ENCODE data around the gene STRAP.
"Not testable (repeated sequence)": the region's sequence is repeated elsewhere in the genome, so short reads cannot be mapped to it uniquely, and the experiment has no call there.

The STRAP gene

DNA sequence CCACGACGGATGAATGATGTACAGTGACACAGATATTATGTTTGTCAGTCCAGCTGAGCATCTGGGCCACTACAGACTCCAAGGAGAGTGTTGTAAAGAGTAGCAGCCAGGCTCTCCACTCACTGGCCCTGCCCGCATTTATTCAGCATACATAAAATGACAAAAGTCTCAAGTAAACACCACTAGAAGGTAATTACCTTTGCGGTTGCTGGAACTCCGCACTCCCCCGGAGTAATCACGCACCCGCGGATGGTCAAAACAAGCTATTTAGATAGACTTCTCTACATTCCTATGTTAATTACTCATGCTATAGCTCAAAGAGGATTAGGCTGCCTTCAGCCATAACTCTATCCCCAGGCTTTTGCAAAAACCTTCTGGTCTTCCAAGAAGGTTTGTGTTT is 18.8 kb upstream of the STRAP start:
- TF ChIP-seq, protein P1, sequence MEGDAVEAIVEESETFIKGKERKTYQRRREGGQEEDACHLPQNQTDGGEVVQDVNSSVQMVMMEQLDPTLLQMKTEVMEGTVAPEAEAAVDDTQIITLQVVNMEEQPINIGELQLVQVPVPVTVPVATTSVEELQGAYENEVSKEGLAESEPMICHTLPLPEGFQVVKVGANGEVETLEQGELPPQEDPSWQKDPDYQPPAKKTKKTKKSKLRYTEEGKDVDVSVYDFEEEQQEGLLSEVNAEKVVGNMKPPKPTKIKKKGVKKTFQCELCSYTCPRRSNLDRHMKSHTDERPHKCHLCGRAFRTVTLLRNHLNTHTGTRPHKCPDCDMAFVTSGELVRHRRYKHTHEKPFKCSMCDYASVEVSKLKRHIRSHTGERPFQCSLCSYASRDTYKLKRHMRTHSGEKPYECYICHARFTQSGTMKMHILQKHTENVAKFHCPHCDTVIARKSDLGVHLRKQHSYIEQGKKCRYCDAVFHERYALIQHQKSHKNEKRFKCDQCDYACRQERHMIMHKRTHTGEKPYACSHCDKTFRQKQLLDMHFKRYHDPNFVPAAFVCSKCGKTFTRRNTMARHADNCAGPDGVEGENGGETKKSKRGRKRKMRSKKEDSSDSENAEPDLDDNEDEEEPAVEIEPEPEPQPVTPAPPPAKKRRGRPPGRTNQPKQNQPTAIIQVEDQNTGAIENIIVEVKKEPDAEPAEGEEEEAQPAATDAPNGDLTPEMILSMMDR (IDR thresholded peaks at IDR 0.05; ENCODE audit: low read depth, low read length, missing control alignments) = no peak
- DNase-seq (ENCODE audit: extremely low read depth, low read depth) = no peak

DNA sequence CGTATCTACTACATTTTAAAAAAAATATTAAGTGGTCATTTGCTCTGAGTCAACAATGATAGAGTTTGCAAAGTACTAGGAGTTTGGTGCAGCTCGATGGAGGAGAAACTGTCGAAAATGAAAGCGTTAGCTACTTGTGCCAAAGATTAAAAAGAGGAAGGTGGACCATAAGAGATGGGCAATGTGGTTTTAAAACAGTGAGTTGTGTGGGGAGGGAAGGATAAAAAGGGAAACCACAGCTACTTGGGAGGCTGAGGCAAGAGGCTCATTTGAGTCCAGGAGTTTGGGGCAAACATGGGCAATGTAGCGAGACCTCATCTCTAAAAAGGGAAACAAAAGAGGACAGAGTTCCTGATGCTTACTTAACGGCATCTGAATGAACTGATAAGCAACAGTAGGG is 18.2 kb upstream of the STRAP start:
- DNase-seq (ENCODE audit: extremely low read depth, low read depth) = no peak
- H3K4me3 ChIP-seq (replicated peaks; ENCODE audit: low read depth, low read length) = no peak overlapping the region
- TF ChIP-seq, protein P1 (IDR thresholded peaks at IDR 0.05; ENCODE audit: low read depth, low read length, missing control alignments) = no peak

More for the DNA sequence above, 18.8 kb upstream of the STRAP start:
- no peak overlapping the region for H3K4me3 ChIP-seq (replicated peaks; ENCODE audit: low read depth, low read length)

DNA sequence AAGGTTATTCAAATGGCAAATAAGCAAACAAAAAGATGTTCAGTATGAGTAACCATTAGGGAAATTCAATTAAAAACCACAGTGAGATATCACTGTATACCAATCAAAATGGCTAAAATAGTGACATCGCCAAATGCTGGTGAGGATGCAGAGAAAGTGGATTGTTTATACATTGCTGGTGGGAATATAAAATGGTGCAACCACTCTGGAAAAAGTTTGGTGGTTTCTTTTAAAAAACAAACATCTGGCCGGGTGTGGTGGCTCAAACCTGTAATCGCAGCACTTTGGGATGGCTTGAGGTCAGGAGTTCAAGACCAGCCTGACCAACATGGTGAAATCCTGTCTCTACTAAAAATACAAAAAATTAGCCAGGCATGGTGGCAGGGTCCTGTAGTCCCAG is 14.0 kb upstream of the STRAP start:
- H3K4me3 ChIP-seq (replicated peaks; ENCODE audit: low read depth, low read length) = no peak overlapping the region
- DNase-seq (ENCODE audit: extremely low read depth, low read depth) = no peak
- TF ChIP-seq, protein P1 (IDR thresholded peaks at IDR 0.05; ENCODE audit: low read depth, low read length, missing control alignments) = no peak

DNA sequence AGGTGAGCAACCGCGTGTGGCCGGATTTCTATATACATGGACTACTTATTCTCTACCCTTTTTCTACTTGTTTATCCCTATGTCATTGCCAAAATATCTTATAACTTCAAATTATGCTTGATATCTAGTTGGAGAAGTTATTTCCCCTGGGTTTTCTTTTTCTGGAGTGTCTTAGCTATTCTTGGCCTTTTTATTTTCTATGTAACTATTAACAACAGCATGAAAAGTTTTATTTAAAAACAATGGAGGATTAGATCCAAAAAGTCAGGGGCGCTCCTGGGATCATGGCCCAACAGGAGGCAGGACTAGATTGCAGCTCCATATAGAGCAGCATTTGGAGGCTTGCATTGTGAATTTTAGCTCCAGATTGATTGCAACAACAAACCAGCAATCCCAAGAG is 8.6 kb upstream of the STRAP start:
- DNase-seq (ENCODE audit: extremely low read depth, low read depth) = no peak
- TF ChIP-seq, protein P1 (IDR thresholded peaks at IDR 0.05; ENCODE audit: low read depth, low read length, missing control alignments) = no peak

DNA sequence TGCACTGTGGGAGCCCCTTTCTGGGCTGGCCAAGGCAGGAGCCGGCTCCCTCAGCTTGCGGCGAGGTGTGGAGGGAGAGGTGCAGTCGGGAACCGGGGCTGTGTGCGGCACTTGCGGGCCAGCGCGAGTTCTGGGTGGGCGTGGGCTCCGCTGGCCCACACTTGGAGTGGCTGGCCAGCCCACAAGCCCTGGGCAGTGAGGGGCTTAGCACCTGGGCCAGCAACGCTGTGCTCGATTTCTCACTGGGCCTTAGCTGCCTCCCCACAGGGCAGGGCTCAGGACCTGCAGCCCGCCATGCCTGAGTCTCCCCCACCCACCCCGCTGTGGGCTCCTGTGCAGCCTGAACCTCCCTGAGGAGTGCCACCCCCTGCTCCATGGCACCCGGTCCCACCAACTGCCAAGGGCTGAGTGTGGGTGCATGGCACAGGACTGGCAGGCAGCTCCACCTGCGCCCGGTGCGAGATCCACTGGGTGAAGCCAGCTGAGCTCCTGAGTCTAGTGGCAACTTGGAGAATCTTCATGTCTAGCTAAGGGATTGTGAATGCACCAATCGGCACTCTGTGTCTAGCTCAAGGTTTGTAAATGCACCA is 7.5 kb upstream of the STRAP start:
- DNase-seq (ENCODE audit: extremely low read depth, low read depth); H3K4me3 ChIP-seq (replicated peaks; ENCODE audit: low read depth, low read length): not testable (repeated sequence)

More for the DNA sequence above, 8.6 kb upstream of the STRAP start:
- H3K4me3 ChIP-seq (replicated peaks; ENCODE audit: low read depth, low read length) = no peak overlapping the region

DNA sequence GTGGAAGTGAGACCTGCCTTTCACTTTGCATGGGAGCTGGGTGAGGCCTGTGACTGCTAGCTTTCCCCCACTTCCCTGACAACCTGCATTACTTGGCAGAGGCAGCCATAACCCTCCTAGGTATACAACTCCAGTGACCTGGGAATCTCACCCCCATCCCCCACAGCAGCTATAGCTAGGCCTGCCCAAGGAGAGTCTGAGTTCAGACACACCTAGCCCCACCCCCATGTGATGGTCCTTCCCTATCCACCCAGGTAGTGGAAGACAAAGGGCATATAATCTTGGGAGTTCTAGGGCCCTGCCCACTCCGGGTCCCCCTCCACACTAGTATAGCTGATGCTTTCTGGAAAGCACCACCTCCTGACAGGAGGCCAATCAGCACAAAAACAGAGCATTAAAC is 6.3 kb upstream of the STRAP start:
- DNase-seq (ENCODE audit: extremely low read depth, low read depth) = no peak
- TF ChIP-seq, protein P1 (IDR thresholded peaks at IDR 0.05; ENCODE audit: low read depth, low read length, missing control alignments) = no peak
- H3K4me3 ChIP-seq (replicated peaks; ENCODE audit: low read depth, low read length) = no peak overlapping the region

DNA sequence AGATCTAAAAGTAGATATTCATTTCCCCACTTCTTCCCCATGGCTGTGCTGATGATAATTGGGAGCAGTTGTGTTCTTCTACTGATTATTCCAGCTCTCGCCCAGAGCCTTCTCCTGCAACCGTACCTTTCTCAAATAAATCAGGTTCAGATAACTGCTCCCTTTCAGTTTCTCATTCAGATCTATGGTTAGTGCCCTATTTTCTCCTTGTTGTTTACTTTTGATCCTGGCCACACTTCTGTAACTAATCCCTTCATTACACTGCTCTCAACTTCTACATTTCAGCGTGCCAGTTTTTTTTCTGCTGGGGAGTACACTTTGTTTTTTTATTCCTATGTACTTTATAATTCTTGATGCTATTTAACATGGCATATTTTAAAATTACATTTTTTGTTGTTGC is 2.8 kb upstream of the STRAP start:
- no peak for DNase-seq (ENCODE audit: extremely low read depth, low read depth)
- TF ChIP-seq, protein P1 (IDR thresholded peaks at IDR 0.05; ENCODE audit: low read depth, low read length, missing control alignments) = no peak
- H3K4me3 ChIP-seq (replicated peaks; ENCODE audit: low read depth, low read length) = no peak overlapping the region
